Thoracic aorta (tissue), 2 donors: Measurements from ENCODE around the gene STAT6. TPM values are rescaled to one million over a fixed set of nuclear protein-coding genes. Genes with fewer than 3 reads are reported as not detected.

Source experiments
- ATAC-seq: fragments of 150-250 bp; one replicate; pipeline ENCODE4 v1.8.0; 2017; ENCODE audit warnings: low read depth; ENCODE audit not compliant: insufficient number of reproducible peaks, low FRiP score
- DNase-seq: peaks from one replicate; pipeline ENCODE4 v3.0.0-alpha.2; 2020; ENCODE audit warnings: low spot score
- H3K27ac ChIP-seq, 2 donors: fragments of 200-600 bp; sonication (generic); 1 replicate in 1 of 2; 2 replicates in 1 of 2; pipeline ENCODE4 v1.5.1; 2016; ENCODE audit warnings: mild to moderate bottlenecking in 2 of 2, moderate library complexity in 2 of 2
- H3K27me3 ChIP-seq: fragments of 200-600 bp; sonication (generic); replicated peaks from 2 replicates; pipeline ENCODE4 v1.6.0; 2016; ENCODE audit warnings: mild to moderate bottlenecking; ENCODE audit not compliant: insufficient read depth
- H3K36me3 ChIP-seq: fragments of 200-600 bp; sonication (generic); one replicate; pipeline ENCODE4 v1.5.1; 2016
- H3K4me1 ChIP-seq, 2 donors: fragments of 200-600 bp; sonication (generic); 1 replicate in 1 of 2; 2 replicates in 1 of 2; pipeline versions ENCODE4 v1.5.1 to v1.6.0; 2016; ENCODE audit warnings: low read depth in 2 of 2, mild to moderate bottlenecking in 1 of 2; ENCODE audit not compliant: control insufficient read depth in 1 of 2
- H3K4me3 ChIP-seq: fragments of 200-600 bp; sonication (generic); 2 replicates; pipeline ENCODE4 v1.5.1; 2016; ENCODE audit warnings: mild to moderate bottlenecking
- H3K9me3 ChIP-seq: fragments of 200-600 bp; sonication (generic); 2 replicates; pipeline ENCODE4 v1.5.1; 2016
- total RNA-seq, 2 donors: library from RNA; depleted of rRNA; stranded (reverse); fragments of >200 nt; gene quantifications; one replicate each; pipeline versions ENCODE4 v1.1.0 to v1.2.3, GENCODE V29; 2016
- TF ChIP-seq, protein P1 (sequence below): fragments of 200-600 bp; sonication (generic); IDR thresholded peaks from one replicate; pipeline ENCODE4 v1.5.1; 2019; ENCODE audit warnings: antibody characterized with exemption

The STAT6 gene
- total RNA-seq, 2 donors from 2014 or later: 133 to 185 TPM

DNA sequence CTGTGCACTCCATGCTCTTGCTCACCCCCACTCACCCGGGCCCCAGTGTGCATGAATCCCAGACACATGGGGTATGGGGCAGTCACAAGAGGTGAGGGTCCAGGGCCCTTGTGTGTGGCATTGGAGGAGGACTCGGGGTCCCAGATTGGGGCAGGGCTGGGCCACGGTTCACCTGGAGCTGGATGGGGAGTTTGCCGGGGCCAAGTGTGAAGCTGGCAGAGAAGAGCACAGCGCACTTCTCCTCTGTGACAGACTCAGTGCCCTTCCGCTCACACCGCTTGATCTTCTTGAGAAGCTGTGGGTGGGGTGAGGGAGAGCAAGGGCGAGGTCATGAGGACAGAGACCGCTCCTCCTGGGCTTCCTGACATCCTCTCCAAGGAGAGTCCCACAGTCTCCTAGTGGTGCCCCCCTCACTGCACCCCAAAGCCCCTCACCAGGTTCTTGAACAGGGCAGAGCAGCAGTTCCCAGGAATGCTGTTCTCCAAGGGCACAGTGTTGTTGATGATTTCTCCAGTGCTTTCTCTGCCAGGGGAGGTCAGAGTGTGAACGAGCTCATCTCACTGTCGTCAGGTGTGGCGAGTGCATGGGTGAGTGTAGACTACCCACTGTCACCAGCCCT, 6.8 kb downstream of the STAT6 start:
- H3K27ac ChIP-seq: no peak overlapping the region
- peaks cover 10 to 21% of the 10 kb centered on the region in 2 donors for H3K4me1 ChIP-seq
- DNase-seq (no peak), ATAC-seq (no peak)
- TF ChIP-seq, protein P1, sequence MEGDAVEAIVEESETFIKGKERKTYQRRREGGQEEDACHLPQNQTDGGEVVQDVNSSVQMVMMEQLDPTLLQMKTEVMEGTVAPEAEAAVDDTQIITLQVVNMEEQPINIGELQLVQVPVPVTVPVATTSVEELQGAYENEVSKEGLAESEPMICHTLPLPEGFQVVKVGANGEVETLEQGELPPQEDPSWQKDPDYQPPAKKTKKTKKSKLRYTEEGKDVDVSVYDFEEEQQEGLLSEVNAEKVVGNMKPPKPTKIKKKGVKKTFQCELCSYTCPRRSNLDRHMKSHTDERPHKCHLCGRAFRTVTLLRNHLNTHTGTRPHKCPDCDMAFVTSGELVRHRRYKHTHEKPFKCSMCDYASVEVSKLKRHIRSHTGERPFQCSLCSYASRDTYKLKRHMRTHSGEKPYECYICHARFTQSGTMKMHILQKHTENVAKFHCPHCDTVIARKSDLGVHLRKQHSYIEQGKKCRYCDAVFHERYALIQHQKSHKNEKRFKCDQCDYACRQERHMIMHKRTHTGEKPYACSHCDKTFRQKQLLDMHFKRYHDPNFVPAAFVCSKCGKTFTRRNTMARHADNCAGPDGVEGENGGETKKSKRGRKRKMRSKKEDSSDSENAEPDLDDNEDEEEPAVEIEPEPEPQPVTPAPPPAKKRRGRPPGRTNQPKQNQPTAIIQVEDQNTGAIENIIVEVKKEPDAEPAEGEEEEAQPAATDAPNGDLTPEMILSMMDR: no peak
- H3K27me3 ChIP-seq: no peaks in the 10 kb centered on the region
- peaks cover 53% of the 10 kb centered on the region for H3K36me3 ChIP-seq
- no peak overlapping the region for H3K4me3 ChIP-seq
- no peaks in the 10 kb centered on the region for H3K9me3 ChIP-seq

DNA sequence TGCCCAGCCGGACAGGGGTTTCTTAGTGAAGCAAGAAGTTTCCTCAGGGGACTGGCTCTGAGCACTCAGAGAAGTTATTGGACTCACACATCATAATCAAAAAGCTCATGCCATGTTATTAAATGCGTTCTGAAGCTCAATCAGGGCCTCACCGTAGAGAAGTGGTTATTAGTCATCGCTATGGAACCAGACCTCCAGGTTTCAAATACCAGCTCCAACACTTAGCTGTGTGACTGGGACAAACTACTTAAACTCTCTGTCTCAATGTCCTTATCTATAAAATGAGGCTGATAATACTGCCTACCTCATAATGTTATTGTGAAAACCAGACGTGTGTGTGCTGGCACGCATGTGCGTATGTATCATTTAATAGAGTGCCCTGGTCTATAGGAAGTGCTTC, 7.3 kb downstream of the STAT6 start:
- ATAC-seq (no peak), DNase-seq (no peak)
- Histone ChIP-seq H3K36me3 (peaks cover 59% of the 10 kb centered on the region), H3K4me1 (peaks cover 5 to 17% of the 10 kb centered on the region in 2 donors), H3K27me3 (no peaks in the 10 kb centered on the region), H3K27ac (no peak overlapping the region), H3K9me3 (no peaks in the 10 kb centered on the region), H3K4me3 (no peak overlapping the region)
- TF ChIP-seq, protein P1: no peak

DNA sequence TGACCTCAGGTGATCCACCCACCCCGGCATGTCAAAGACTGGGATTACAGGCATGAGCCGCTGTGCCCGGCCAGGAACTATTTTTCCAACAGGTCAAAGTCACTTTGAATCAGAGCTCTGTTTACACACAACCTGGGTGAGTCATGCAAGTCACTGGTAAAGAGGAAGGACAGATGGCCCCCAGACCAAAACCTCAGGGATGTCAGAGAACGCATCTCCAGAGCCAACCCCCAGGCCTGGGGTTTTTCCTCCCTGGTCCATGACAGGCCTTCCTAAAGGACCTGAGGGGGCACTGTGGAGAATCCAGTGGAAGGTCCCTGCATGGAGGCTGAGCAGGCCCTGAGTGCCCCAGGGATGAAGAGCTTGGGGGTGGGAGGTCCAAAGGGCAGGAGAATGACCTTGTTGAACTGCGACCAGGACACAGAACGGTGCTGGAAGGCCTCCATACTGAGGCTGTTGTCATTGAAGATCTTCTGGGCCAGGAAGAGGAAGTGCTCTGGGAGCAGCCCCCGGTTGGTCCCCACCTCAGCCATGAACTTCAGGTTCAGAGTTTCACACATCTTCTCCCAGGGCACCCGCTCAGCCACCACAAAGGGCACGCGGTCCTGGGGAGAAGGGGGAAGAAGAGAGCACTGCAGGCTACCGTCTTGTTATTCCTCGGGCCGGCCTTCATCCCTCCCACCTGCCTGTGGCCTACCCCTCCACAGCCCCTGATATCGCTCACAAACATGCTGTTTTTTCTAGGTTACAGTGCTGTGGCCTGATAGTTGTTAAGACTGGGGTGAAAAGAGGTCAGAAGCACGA, 9.1 kb downstream of the STAT6 start:
- Histone ChIP-seq H3K4me1 (no peaks in the 10 kb centered on the region), H3K36me3 (peaks cover 66% of the 10 kb centered on the region), H3K9me3 (no peaks in the 10 kb centered on the region), H3K4me3 (no peak overlapping the region), H3K27ac (no peak overlapping the region), H3K27me3 (no peaks in the 10 kb centered on the region)
- DNase-seq (no peak), ATAC-seq (no peak)
- TF ChIP-seq, protein P1: no peak

DNA sequence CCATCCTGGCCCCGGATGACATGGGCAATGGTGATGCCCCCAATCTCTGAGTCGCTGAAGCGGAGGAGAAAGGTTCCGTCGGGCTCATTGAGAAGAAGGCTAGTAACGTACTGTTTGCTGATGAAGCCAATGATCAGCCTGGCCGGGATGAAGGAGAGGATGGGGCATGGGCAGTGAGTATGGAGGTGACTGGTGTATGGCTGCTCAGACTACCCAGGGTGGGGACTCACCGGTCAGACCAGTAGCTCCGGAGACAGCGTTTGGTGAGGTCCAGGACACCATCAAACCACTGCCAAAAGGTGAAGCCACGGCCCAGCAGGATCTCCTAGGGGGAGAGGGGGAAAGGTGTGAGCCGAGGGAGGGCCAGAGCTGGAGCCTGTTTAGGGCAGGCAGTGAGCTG, 11.4 kb downstream of the STAT6 start:
- H3K27me3 ChIP-seq: no peaks in the 10 kb centered on the region
- no peak for DNase-seq
- H3K4me3 ChIP-seq: no peak overlapping the region
- peaks cover 65% of the 10 kb centered on the region for H3K36me3 ChIP-seq
- peaks cover 0 to 5% of the 10 kb centered on the region in 2 donors for H3K4me1 ChIP-seq
- no peak for ATAC-seq
- TF ChIP-seq, protein P1: no peak
- H3K27ac ChIP-seq: no peak overlapping the region
- no peaks in the 10 kb centered on the region for H3K9me3 ChIP-seq

DNA sequence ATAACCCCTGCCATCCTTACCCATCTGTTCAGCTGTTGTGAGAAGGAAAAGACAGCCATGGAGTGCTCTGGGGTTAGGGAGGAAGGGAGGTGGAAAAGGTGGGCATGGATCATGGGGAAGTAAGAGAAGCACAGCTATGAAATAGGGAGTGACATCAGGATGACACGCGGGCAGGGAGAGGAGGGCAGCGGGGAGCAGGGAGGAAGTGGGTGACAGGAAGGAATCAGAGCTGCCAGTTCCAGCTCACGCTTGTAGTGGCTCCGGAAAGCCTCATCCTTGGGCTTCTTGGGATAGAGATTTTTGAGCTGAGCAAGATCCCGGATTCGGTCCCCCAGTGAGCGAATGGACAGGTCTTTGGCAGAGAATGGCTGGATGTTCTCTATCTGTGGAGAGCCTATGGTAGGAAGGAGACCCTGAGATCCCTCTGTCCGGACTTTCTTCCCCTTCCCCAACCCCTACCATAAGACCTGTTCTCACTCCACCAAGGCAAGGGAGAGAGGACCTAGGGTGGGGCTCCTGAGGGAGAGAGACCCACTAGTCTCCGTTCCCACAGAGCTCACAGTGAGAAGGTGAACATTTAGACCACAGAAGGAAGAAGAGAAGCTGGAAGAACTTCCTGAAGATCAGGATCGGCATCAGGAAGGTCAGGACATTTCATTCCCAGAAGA, 12.0 kb downstream of the STAT6 start:
- ATAC-seq: no peak
- peaks cover 59% of the 10 kb centered on the region for H3K36me3 ChIP-seq

More for the DNA sequence above, 12.0 kb downstream of the STAT6 start:
- Histone ChIP-seq H3K27me3 (no peaks in the 10 kb centered on the region), H3K27ac (no peak overlapping the region), H3K9me3 (no peaks in the 10 kb centered on the region), H3K4me3 (no peak overlapping the region), H3K4me1 (peaks cover 3 to 10% of the 10 kb centered on the region in 2 donors)
- TF ChIP-seq, protein P1: no peak
- DNase-seq: no peak
